Measurements from ENCODE around the gene LILRB5.
"Not testable (repeated sequence)": the region's sequence is repeated elsewhere in the genome, so short reads cannot be mapped to it uniquely, and the experiment has no call there.

LILRB5 gene

GRCh38 chr19:54231077-54231931 lies 25.8 kb downstream of the LILRB5 start:
- no peak overlapping the region for H3K27ac ChIP-seq (ENCODE audit: low read depth, low read length, poor library complexity, severe bottlenecking)
- H3K36me3 ChIP-seq (ENCODE audit: insufficient read depth, low read length): no peaks in the 10 kb centered on the region; the same call in 1 of the 2 replicates
- no peaks in the 10 kb centered on the region for H3F3A ChIP-seq (ENCODE audit: insufficient read depth, low read length)
- H2AFZ ChIP-seq (ENCODE audit: low read length): no peak overlapping the region
- H3K9ac ChIP-seq (ENCODE audit: low read length): no peak overlapping the region
- no peaks in the 10 kb centered on the region for H4K20me1 ChIP-seq (ENCODE audit: insufficient read depth, low read length)
- TF ChIP-seq EZH2 (IDR thresholded peaks at IDR 0.05; ENCODE audit: borderline replicate concordance, low read length) (no peak), CTCF (IDR thresholded peaks at IDR 0.05; ENCODE audit: low read length) (peak; percentile 85)
- no peak overlapping the region for H3K4me3 ChIP-seq (ENCODE audit: low read depth, low read length, poor library complexity, severe bottlenecking)
- H3K4me2 ChIP-seq (ENCODE audit: low read length): no peak overlapping the region
- H3K9me3 ChIP-seq (ENCODE audit: low read length): peaks cover 4% of the 10 kb centered on the region; the same call in 1 of the 2 replicates
- no peaks in the 10 kb centered on the region; the same call in 1 of the 2 replicates for H3K27me3 ChIP-seq (ENCODE audit: insufficient read depth, low read length)
- H3K4me1 ChIP-seq (ENCODE audit: insufficient read depth, low read length, severe bottlenecking): no peaks in the 10 kb centered on the region
- no peaks in the 10 kb centered on the region for H3K9me2 ChIP-seq (ENCODE audit: low read depth, low read length)
- H3K79me2 ChIP-seq (ENCODE audit: insufficient read depth, low read length): no peaks in the 10 kb centered on the region

- H4K20me1 ChIP-seq (ENCODE audit: insufficient read depth, low read length): no peaks in the 10 kb centered on the region
- H3K27ac ChIP-seq (ENCODE audit: low read depth, low read length, poor library complexity, severe bottlenecking): no peak overlapping the region
- no peak overlapping the region for H3K4me3 ChIP-seq (ENCODE audit: low read depth, low read length, poor library complexity, severe bottlenecking)
- no peaks in the 10 kb centered on the region; the same call in 1 of the 2 replicates for H3K36me3 ChIP-seq (ENCODE audit: insufficient read depth, low read length)
- no peaks in the 10 kb centered on the region; the same call in 1 of the 2 replicates for H3K27me3 ChIP-seq (ENCODE audit: insufficient read depth, low read length)
- H3F3A ChIP-seq (ENCODE audit: insufficient read depth, low read length): no peaks in the 10 kb centered on the region
- H3K4me2 ChIP-seq (ENCODE audit: low read length): no peak overlapping the region
- H3K9me3 ChIP-seq (ENCODE audit: low read length): peaks cover 4% of the 10 kb centered on the region; the same call in 1 of the 2 replicates
- TF ChIP-seq CTCF (IDR thresholded peaks at IDR 0.05; ENCODE audit: low read length): no peak
- TF ChIP-seq EZH2 (IDR thresholded peaks at IDR 0.05; ENCODE audit: borderline replicate concordance, low read length): no peak
- no peaks in the 10 kb centered on the region for H3K9me2 ChIP-seq (ENCODE audit: low read depth, low read length)
- no peaks in the 10 kb centered on the region for H3K4me1 ChIP-seq (ENCODE audit: insufficient read depth, low read length, severe bottlenecking)
- no peak overlapping the region for H2AFZ ChIP-seq (ENCODE audit: low read length)
- no peak overlapping the region for H3K9ac ChIP-seq (ENCODE audit: low read length)
- H3K79me2 ChIP-seq (ENCODE audit: insufficient read depth, low read length): no peaks in the 10 kb centered on the region
Observed at GRCh38 chr19:54230031-54230430, 27.0 kb downstream of the LILRB5 start.

- H3K4me3 ChIP-seq (ENCODE audit: low read depth, low read length, poor library complexity, severe bottlenecking): no peak overlapping the region
- TF ChIP-seq EZH2 (IDR thresholded peaks at IDR 0.05; ENCODE audit: borderline replicate concordance, low read length) (no peak), CTCF (IDR thresholded peaks at IDR 0.05; ENCODE audit: low read length) (no peak)
Observed at GRCh38 chr19:54229146-54229545, 27.9 kb downstream of the LILRB5 start.

GRCh38 chr19:54224619-54225018 lies 32.5 kb downstream of the LILRB5 start:
- H3K4me3 ChIP-seq (ENCODE audit: low read depth, low read length, poor library complexity, severe bottlenecking); H3K79me2 ChIP-seq (ENCODE audit: insufficient read depth, low read length); H4K20me1 ChIP-seq (ENCODE audit: insufficient read depth, low read length); H3K9me3 ChIP-seq (ENCODE audit: low read length); H3K9me2 ChIP-seq (ENCODE audit: low read depth, low read length); H2AFZ ChIP-seq (ENCODE audit: low read length); H3K4me2 ChIP-seq (ENCODE audit: low read length); H3K36me3 ChIP-seq (ENCODE audit: insufficient read depth, low read length); H3K9ac ChIP-seq (ENCODE audit: low read length); H3K27me3 ChIP-seq (ENCODE audit: insufficient read depth, low read length); H3F3A ChIP-seq (ENCODE audit: insufficient read depth, low read length); H3K27ac ChIP-seq (ENCODE audit: low read depth, low read length, poor library complexity, severe bottlenecking); H3K4me1 ChIP-seq (ENCODE audit: insufficient read depth, low read length, severe bottlenecking): not testable (repeated sequence)

More at GRCh38 chr19:54229146-54229545, 27.9 kb downstream of the LILRB5 start:
- no peak overlapping the region for H2AFZ ChIP-seq (ENCODE audit: low read length)
- H3K9me3 ChIP-seq (ENCODE audit: low read length): peaks cover 4% of the 10 kb centered on the region; the same call in 1 of the 2 replicates
- no peaks in the 10 kb centered on the region for H3F3A ChIP-seq (ENCODE audit: insufficient read depth, low read length)
- no peak overlapping the region for H3K9ac ChIP-seq (ENCODE audit: low read length)
- H4K20me1 ChIP-seq (ENCODE audit: insufficient read depth, low read length): no peaks in the 10 kb centered on the region
- H3K27ac ChIP-seq (ENCODE audit: low read depth, low read length, poor library complexity, severe bottlenecking): no peak overlapping the region
- H3K27me3 ChIP-seq (ENCODE audit: insufficient read depth, low read length): no peaks in the 10 kb centered on the region; the same call in 1 of the 2 replicates
- no peaks in the 10 kb centered on the region for H3K79me2 ChIP-seq (ENCODE audit: insufficient read depth, low read length)
- H3K4me1 ChIP-seq (ENCODE audit: insufficient read depth, low read length, severe bottlenecking): no peaks in the 10 kb centered on the region
- no peak overlapping the region for H3K4me2 ChIP-seq (ENCODE audit: low read length)
- no peaks in the 10 kb centered on the region; the same call in 1 of the 2 replicates for H3K36me3 ChIP-seq (ENCODE audit: insufficient read depth, low read length)
- no peaks in the 10 kb centered on the region for H3K9me2 ChIP-seq (ENCODE audit: low read depth, low read length)

- not testable (repeated sequence) for H3K27me3 ChIP-seq (ENCODE audit: insufficient read depth, low read length); H3K79me2 ChIP-seq (ENCODE audit: insufficient read depth, low read length); H4K20me1 ChIP-seq (ENCODE audit: insufficient read depth, low read length); H3K4me1 ChIP-seq (ENCODE audit: insufficient read depth, low read length, severe bottlenecking); H3K4me2 ChIP-seq (ENCODE audit: low read length); H3F3A ChIP-seq (ENCODE audit: insufficient read depth, low read length); H3K9me2 ChIP-seq (ENCODE audit: low read depth, low read length); H2AFZ ChIP-seq (ENCODE audit: low read length); H3K9me3 ChIP-seq (ENCODE audit: low read length); H3K4me3 ChIP-seq (ENCODE audit: low read depth, low read length, poor library complexity, severe bottlenecking); H3K9ac ChIP-seq (ENCODE audit: low read length); H3K36me3 ChIP-seq (ENCODE audit: insufficient read depth, low read length); H3K27ac ChIP-seq (ENCODE audit: low read depth, low read length, poor library complexity, severe bottlenecking)
Observed at GRCh38 chr19:54223937-54224281, 33.2 kb downstream of the LILRB5 start.
